Gastroesophageal sphincter (tissue), 3 donors: ENCODE measurements around the gene CUBN.

ENCODE experiments used
- CTCF ChIP-seq, 4 experiments: fragments of 200-600 bp in 2 of 4; fragments of 450-650 bp in 2 of 4; sonication (generic) in 1 of 4; IDR thresholded peaks; one replicate each; pipeline ENCODE4 v1.5.1; 2017 to 2019; ENCODE audit warnings: antibody characterized with exemption in 4 of 4, mild to moderate bottlenecking in 2 of 4, moderate library complexity in 2 of 4
- POLR2A ChIP-seq, 2 donors: fragments of 450-650 bp; IDR thresholded peaks; one replicate each; pipeline ENCODE4 v1.6.1; 2017; ENCODE audit warnings: antibody characterized with exemption in 2 of 2, mild to moderate bottlenecking in 2 of 2, moderate library complexity in 1 of 2
- POLR2AphosphoS5 ChIP-seq: sonication (generic); formaldehyde crosslinking; IDR thresholded peaks from one replicate; pipeline ENCODE4 v1.6.1; 2017; ENCODE audit warnings: antibody characterized with exemption

GRCh38 chr10:16819436-16819835 is 310.2 kb downstream of the CUBN start:
- TF ChIP-seq CTCF (IDR thresholded peaks at IDR 0.05) (no peak), POLR2A (IDR thresholded peaks at IDR 0.05) (no peak), POLR2AphosphoS5 (no peak)
